Liver (tissue), 3 donors: Measurements from ENCODE around the gene DNAJC5.
A peak's percentile ranks its signal among the peaks of the same experiment; 100 is the strongest.

Experiments
- ATF3 ChIP-seq: IDR thresholded peaks from 2 replicates; pipeline ENCODE4 v1.6.1; 2016; ENCODE audit warnings: antibody characterized with exemption
- CTCF ChIP-seq: fragments of 150-350 bp; IDR thresholded peaks from 2 replicates; pipeline ENCODE4 v1.5.1; 2017; ENCODE audit warnings: improper control_type of control experiment, low read depth, low read length; ENCODE audit not compliant: missing input control
- EGR1 ChIP-seq, 2 donors: IDR thresholded peaks; 2 replicates each; pipeline ENCODE4 v1.6.1; 2016 to 2018; ENCODE audit warnings: antibody characterized with exemption in 2 of 2, low read depth in 2 of 2
- FOXA1 ChIP-seq: IDR thresholded peaks from 2 replicates; pipeline ENCODE4 v1.6.1; 2016; ENCODE audit warnings: antibody characterized with exemption
- GABPA ChIP-seq, 2 donors: IDR thresholded peaks in 1 of 2; conservative IDR thresholded peaks in 1 of 2; 2 replicates each; pipeline ENCODE4 v1.6.1; 2016; ENCODE audit warnings: antibody characterized with exemption in 2 of 2, mild to moderate bottlenecking in 1 of 2, moderate library complexity in 1 of 2
- MAX ChIP-seq: IDR thresholded peaks from 2 replicates; pipeline ENCODE4 v1.6.1; 2016; ENCODE audit warnings: antibody characterized with exemption
- RAD21 ChIP-seq, 2 donors: IDR thresholded peaks; 2 replicates each; pipeline ENCODE4 v1.6.1; 2016; ENCODE audit warnings: antibody characterized with exemption in 2 of 2, mild to moderate bottlenecking in 2 of 2
- REST ChIP-seq: IDR thresholded peaks from 2 replicates; pipeline ENCODE4 v1.6.1; 2016; ENCODE audit warnings: antibody characterized with exemption, mild to moderate bottlenecking
- RXRA ChIP-seq, 2 donors: IDR thresholded peaks; 2 replicates each; pipeline ENCODE4 v1.6.1; 2017 to 2018; ENCODE audit warnings: antibody characterized with exemption in 2 of 2, mild to moderate bottlenecking in 1 of 2
- SP1 ChIP-seq: IDR thresholded peaks from 2 replicates; pipeline ENCODE4 v1.6.1; 2018; ENCODE audit warnings: antibody characterized with exemption, mild to moderate bottlenecking
- TAF1 ChIP-seq: conservative IDR thresholded peaks from 2 replicates; pipeline ENCODE4 v1.6.1; 2016; ENCODE audit warnings: antibody characterized with exemption, mild to moderate bottlenecking
- YY1 ChIP-seq: IDR thresholded peaks from 2 replicates; pipeline ENCODE4 v1.6.1; 2016; ENCODE audit warnings: antibody characterized with exemption, mild to moderate bottlenecking
- ZBTB33 ChIP-seq: IDR thresholded peaks from 2 replicates; pipeline ENCODE4 v1.6.1; 2016; ENCODE audit warnings: antibody characterized with exemption
- donor health status: healthy.
- donor health status: healthy.

GRCh38 chr20:63955281-63955826, 60.4 kb downstream of the DNAJC5 start:
- TF ChIP-seq CTCF (no peak), MAX (no peak), GABPA (IDR thresholded peaks at IDR 0.05 in 1 of 2, conservative IDR thresholded peaks at IDR 0.05 in 1 of 2) (no peak), RXRA (IDR thresholded peaks at IDR 0.05) (no peak), EGR1 (IDR thresholded peaks at IDR 0.05; ENCODE audit: low read depth in 2 of 2) (no peak), TAF1 (no peak), SP1 (no peak), YY1 (no peak), RAD21 (IDR thresholded peaks at IDR 0.05) (peak in 1 of 2 donors; percentile 2), FOXA1 (no peak), REST (no peak), ZBTB33 (no peak), ATF3 (no peak)
